ENCODE results near the gene ZFP90.

DNA sequence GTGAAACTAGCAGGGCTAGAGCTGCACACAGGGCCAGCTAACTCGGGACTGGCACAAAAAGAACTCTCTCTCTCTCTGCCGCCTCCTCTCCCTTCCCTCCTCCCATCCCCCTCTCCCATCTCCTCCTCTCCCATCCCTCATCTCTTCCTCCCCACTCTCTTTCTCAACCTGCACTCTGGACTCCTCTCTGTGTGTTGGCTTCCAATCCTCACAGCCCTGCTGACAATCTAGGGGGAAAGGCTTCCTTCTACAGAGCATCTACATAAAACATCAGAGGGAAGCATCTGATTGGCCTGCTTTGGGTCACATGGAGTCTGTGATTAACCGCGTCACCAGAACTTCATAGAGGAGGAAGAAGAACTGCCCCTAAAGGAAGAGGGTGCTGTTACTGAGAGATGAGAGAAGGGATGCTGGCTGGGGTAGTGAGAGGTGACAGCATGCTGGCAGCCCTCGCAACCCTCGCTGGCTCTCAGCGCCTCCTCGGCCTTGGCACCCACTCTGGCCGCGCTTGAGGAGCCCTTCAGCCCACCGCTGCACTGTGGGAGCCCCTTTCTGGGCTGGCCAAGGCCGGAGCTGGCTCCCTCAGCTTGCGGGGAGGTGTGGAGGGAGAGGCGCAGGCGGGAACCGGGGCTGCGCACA lies 12.8 kb upstream of the ZFP90 start:
- TF ChIP-seq, protein P1, sequence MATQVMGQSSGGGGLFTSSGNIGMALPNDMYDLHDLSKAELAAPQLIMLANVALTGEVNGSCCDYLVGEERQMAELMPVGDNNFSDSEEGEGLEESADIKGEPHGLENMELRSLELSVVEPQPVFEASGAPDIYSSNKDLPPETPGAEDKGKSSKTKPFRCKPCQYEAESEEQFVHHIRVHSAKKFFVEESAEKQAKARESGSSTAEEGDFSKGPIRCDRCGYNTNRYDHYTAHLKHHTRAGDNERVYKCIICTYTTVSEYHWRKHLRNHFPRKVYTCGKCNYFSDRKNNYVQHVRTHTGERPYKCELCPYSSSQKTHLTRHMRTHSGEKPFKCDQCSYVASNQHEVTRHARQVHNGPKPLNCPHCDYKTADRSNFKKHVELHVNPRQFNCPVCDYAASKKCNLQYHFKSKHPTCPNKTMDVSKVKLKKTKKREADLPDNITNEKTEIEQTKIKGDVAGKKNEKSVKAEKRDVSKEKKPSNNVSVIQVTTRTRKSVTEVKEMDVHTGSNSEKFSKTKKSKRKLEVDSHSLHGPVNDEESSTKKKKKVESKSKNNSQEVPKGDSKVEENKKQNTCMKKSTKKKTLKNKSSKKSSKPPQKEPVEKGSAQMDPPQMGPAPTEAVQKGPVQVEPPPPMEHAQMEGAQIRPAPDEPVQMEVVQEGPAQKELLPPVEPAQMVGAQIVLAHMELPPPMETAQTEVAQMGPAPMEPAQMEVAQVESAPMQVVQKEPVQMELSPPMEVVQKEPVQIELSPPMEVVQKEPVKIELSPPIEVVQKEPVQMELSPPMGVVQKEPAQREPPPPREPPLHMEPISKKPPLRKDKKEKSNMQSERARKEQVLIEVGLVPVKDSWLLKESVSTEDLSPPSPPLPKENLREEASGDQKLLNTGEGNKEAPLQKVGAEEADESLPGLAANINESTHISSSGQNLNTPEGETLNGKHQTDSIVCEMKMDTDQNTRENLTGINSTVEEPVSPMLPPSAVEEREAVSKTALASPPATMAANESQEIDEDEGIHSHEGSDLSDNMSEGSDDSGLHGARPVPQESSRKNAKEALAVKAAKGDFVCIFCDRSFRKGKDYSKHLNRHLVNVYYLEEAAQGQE (IDR thresholded peaks at IDR 0.05; ENCODE audit: insufficient read depth in 1 of 2, low read depth in 2 of 2, low read length in 2 of 2), result no peak
- TF ChIP-seq POLR2AphosphoS5 (IDR thresholded peaks at IDR 0.05; ENCODE audit: low read depth, low read length) (no peak), TAF1 (IDR thresholded peaks at IDR 0.05; ENCODE audit: borderline replicate concordance, insufficient read depth, low read length) (no peak), FOXP2 (optimal IDR thresholded peaks at IDR 0.05; ENCODE audit: borderline replicate concordance, extremely low read depth, extremely low read length, insufficient read depth) (no peak), SIN3A (IDR thresholded peaks at IDR 0.05; ENCODE audit: borderline replicate concordance, insufficient read depth, low read length) (no peak)
